Small intestine (tissue), 7 donors: Measurements from ENCODE around the gene AQP12A. TPM values are rescaled to one million over a fixed set of nuclear protein-coding genes. Genes with fewer than 3 reads are reported as not detected.

Experiments
- DNase-seq, 2 donors: peaks; one replicate each; pipeline versions ENCODE4 v3.0.0 to v3.0.0-alpha.2; 2013
- FAIRE-seq: peaks from 2 replicates; lab custom pipeline; 2012; peaks lifted over from hg19 to GRCh38; lab: Jason Lieb, UNC
- H3K27ac ChIP-seq, 3 donors: one replicate each; pipeline ENCODE4 v1.5.1; 2013; ENCODE audit warnings: low read length in 2 of 3, mild to moderate bottlenecking in 2 of 3, control low read depth in 1 of 3, inconsistent platforms in 1 of 3, low read depth in 1 of 3, moderate library complexity in 1 of 3
- H3K27me3 ChIP-seq, 3 donors: one replicate each; pipeline ENCODE4 v1.6.1; 2013; ENCODE audit warnings: low read length in 3 of 3, inconsistent platforms in 1 of 3; ENCODE audit not compliant: control insufficient read depth in 3 of 3, insufficient read depth in 3 of 3
- H3K36me3 ChIP-seq, 3 donors: one replicate each; pipeline ENCODE4 v1.6.1; 2013; ENCODE audit warnings: low read length in 3 of 3, inconsistent platforms in 1 of 3, low read depth in 1 of 3, mild to moderate bottlenecking in 1 of 3, moderate library complexity in 1 of 3; ENCODE audit not compliant: control insufficient read depth in 3 of 3, insufficient read depth in 2 of 3
- H3K4me1 ChIP-seq, 3 donors: one replicate each; pipeline ENCODE4 v1.6.1; 2013; ENCODE audit warnings: low read length in 2 of 3, inconsistent platforms in 1 of 3, low read depth in 1 of 3, mild to moderate bottlenecking in 1 of 3, moderate library complexity in 1 of 3; ENCODE audit not compliant: control insufficient read depth in 3 of 3, insufficient read depth in 2 of 3
- H3K4me3 ChIP-seq, 3 donors: one replicate each; pipeline ENCODE4 v1.5.1; 2013; ENCODE audit warnings: low read length in 3 of 3, control low read depth in 1 of 3, inconsistent platforms in 1 of 3, low read depth in 1 of 3, mild to moderate bottlenecking in 1 of 3, moderate library complexity in 1 of 3
- H3K9me3 ChIP-seq, 2 donors: one replicate each; pipeline ENCODE4 v1.6.1; 2013; ENCODE audit warnings: low read depth in 1 of 2, low read length in 1 of 2; ENCODE audit not compliant: control insufficient read depth in 2 of 2, insufficient read depth in 1 of 2
- WGBS, 3 donors: extraction: QIAGEN DNeasy Blood & Tissue Kit; methylation state at CpG; one replicate each; pipeline ENCODE4 v1.1.7; 2013; 5-methylcytosine and 5-hydroxymethylcytosine counted together
- polyA plus RNA-seq, 4 donors: library from polyadenylated mRNA; stranded (reverse) in 3 of 4; unstranded in 1 of 4; fragments of 200-250 nt in 3 of 4; fragments of 120-200 nt in 1 of 4; gene quantifications; one replicate each; pipeline versions ENCODE4 v1.2.1 to v1.2.3, GENCODE V29; 2013
- donor health status: healthy with polysubstance abuse.
- donor health status: control.
- donor health status: control.
- donor health status: Bipolar disorder and iron deficiency.
- donor health status: healthy.

The AQP12A gene
- polyA plus RNA-seq, 4 donors: 1.2 to 4.6 (median 3.4) TPM; not detected in 1

DNA sequence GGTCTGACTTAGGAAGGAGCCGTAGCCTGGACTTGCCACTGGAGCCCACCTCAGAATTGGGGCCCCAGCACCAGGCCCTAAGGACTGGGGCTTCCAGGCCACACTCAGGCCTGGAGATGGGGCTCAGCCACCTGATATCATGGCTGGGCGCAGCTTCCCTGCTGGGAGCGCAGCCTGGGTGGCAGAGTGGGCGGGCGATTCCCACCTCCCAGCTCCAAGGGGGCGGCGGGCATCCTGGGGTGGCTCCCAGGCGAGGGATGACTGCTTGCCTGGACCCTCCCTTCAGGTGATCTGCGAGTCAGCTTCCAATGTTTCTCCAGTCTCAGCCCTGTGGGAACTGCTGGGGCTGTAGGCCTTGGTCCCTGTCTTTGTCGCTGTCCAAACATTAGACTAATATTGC is 46.3 kb upstream of the AQP12A start:
- 87 to 93% (median 92%) methylated on average over 10 of the region's 10 CpGs for WGBS, 3 donors
- H3K9me3 ChIP-seq: peaks cover 0 to 1% of the 10 kb centered on the region in 2 donors
- no peak overlapping the region for H3K4me3 ChIP-seq
- no peak for FAIRE-seq
- no peak overlapping the region for H3K27ac ChIP-seq
- H3K27me3 ChIP-seq: peaks cover 0 to 29% (median 10%) of the 10 kb centered on the region in 3 donors
- no peaks in the 10 kb centered on the region for H3K4me1 ChIP-seq
- no peaks in the 10 kb centered on the region for H3K36me3 ChIP-seq
- DNase-seq: no peak

DNA sequence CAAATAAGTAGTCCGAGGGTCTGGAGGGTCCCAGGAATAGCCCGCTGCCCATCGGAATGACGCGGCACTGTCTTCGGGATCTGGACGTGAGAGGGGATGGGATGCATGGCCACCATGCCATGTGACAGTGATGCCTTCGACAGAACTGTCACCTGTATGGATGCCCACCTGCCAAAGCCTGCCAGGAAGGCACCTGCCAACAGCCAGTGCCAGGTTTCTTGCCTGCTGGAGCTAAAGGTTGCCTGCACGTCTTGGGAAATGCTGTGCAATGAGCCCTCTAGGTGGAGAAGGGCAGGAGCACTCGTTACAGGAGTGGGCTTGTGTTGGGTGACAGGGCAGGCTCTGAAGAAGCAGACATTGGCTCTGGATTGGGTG is 45.9 kb upstream of the AQP12A start:
- DNase-seq (no peak), FAIRE-seq (no peak)
- H3K4me1 ChIP-seq: no peaks in the 10 kb centered on the region
- no peak overlapping the region for H3K4me3 ChIP-seq
- H3K27ac ChIP-seq: no peak overlapping the region
- H3K9me3 ChIP-seq: peaks cover 0 to 1% of the 10 kb centered on the region in 2 donors
- H3K36me3 ChIP-seq: no peaks in the 10 kb centered on the region
- WGBS, 3 donors: 76 to 91% (median 84%) methylated on average over 10 of the region's 10 CpGs
- H3K27me3 ChIP-seq: peaks cover 0 to 29% (median 10%) of the 10 kb centered on the region in 3 donors

DNA sequence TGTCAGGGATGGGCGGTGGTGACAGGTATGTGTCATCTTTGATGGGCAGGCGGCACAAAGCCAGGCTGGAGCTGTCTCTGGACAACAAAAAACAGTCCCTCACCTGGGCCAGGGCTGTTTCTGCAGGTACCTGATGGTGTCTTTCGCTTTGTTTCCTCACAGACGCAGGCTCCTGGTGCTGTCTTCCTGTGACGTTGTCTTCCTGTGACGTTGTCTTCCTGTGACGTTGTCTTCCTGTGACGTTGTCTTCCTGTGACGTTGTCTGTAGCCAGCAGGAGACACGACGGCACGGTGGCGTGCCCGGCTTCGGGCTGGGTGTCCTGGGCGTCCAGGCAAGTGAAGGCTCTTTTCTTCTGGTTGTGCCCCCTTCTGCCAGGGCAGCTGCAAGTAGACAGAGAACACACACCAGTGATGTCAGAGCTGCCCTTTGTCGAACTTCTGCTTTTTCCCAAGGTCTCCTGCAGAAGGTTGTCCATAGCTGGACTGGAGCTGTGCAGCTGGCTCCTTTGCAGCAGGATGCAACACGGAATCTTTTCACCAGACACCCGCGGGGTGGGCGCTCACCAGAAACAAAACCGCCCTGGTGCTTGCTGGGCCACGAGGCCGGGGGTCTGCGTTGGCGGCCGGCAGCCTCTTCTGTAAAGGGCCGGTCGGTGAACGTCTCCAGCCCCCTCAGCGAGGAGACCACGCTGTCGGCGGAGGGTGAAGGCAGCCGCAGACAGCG is 45.3 kb upstream of the AQP12A start:
- Histone ChIP-seq H3K27ac (no peak overlapping the region), H3K4me1 (no peaks in the 10 kb centered on the region), H3K4me3 (no peak overlapping the region), H3K27me3 (peaks cover 0 to 29% (median 12%) of the 10 kb centered on the region in 3 donors), H3K9me3 (peaks cover 1 to 4% of the 10 kb centered on the region in 2 donors), H3K36me3 (no peaks in the 10 kb centered on the region)
- DNase-seq: no peak
- FAIRE-seq: no peak
- 80 to 84% (median 82%) methylated on average over 36 of the region's 36 CpGs for WGBS, 3 donors

GRCh38 chr2:240646900-240647502 is 44.7 kb upstream of the AQP12A start:
- Histone ChIP-seq H3K27me3 (peaks cover 0 to 29% (median 13%) of the 10 kb centered on the region in 3 donors), H3K27ac (no peak overlapping the region), H3K36me3 (no peaks in the 10 kb centered on the region), H3K4me3 (no peak overlapping the region), H3K9me3 (peaks cover 1 to 8% of the 10 kb centered on the region in 2 donors), H3K4me1 (no peaks in the 10 kb centered on the region)
- DNase-seq (no peak), FAIRE-seq (no peak)
- 57 to 75% (median 72%) methylated on average over 27 to 30 of the region's 30 CpGs for WGBS, 3 donors

DNA sequence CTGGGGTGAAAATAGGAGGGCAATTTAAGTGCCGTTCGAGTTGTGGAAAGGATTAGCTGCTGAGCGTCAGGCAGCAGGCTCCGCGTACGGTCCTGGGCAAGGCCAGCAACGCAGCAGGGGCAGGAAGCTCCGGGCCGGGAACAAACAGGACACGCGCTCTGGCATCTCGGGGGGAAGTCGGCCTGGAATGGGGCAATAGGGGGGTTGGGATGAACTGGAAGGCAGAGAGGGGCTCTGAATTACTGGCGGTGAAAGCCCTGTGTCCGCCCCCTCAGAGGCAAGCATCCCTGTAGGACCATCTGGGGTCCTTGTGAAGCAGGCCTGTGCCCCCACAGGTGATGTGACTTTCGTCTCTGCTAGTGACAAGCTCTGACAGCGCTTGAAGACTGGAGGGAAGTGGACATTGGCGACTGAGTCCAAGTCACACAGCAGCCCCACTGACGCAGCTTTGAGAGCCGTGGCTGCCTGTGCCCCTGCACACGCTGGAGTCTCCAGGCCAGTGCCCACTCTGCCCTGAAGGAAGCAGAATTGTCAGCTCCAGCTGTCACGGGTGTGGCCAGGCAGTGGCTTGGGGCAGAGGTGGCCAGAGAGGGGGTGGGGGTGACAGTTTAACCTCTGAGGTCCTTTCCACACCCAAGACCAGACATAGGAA is 44.0 kb upstream of the AQP12A start:
- H3K36me3 ChIP-seq: no peaks in the 10 kb centered on the region
- H3K4me3 ChIP-seq: no peak overlapping the region
- H3K27me3 ChIP-seq: peaks cover 0 to 29% (median 13%) of the 10 kb centered on the region in 3 donors
- DNase-seq (no peak), FAIRE-seq (no peak)
- 59 to 73% (median 62%) methylated on average over 21 to 22 of the region's 22 CpGs for WGBS, 3 donors
- no peak overlapping the region for H3K27ac ChIP-seq
- H3K9me3 ChIP-seq: peaks cover 1 to 8% of the 10 kb centered on the region in 2 donors
- H3K4me1 ChIP-seq: no peaks in the 10 kb centered on the region

DNA sequence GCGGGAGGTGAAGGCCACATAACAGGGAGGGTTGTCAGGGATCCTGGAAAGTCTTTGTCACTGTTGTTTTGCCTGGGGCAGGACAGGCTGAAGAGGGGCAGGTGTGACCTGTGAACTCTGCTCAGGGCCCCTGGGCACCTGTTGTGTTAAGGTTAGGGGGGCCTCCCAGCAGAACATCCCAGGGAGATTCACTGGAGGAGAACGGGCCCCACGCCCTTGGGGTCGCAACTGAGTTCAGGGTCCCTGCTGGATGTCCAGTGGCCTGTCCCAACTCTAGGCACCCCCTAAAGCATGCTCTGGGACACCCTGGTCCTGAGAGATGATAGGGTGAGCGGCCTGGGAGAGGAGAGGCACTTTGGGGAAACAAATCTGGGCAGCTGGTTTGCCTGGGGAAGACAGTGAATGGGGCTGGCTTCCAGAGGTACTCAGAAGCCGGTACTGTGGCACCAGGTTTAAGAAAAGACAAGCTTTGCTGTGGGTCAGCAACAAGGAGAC is 43.5 kb upstream of the AQP12A start:
- no peaks in the 10 kb centered on the region for H3K36me3 ChIP-seq
- DNase-seq: no peak
- FAIRE-seq: no peak
- 61 to 75% (median 74%) methylated on average over 6 of the region's 6 CpGs for WGBS, 3 donors
- H3K4me1 ChIP-seq: no peaks in the 10 kb centered on the region
- no peak overlapping the region for H3K4me3 ChIP-seq
- peaks cover 1 to 8% of the 10 kb centered on the region in 2 donors for H3K9me3 ChIP-seq
- no peak overlapping the region for H3K27ac ChIP-seq
- H3K27me3 ChIP-seq: peaks cover 0 to 29% (median 13%) of the 10 kb centered on the region in 3 donors

- DNase-seq (no peak), FAIRE-seq (no peak)
- Histone ChIP-seq H3K9me3 (peaks cover 1 to 8% of the 10 kb centered on the region in 2 donors), H3K36me3 (no peaks in the 10 kb centered on the region), H3K27me3 (peaks cover 0 to 29% (median 13%) of the 10 kb centered on the region in 3 donors), H3K27ac (no peak overlapping the region), H3K4me3 (no peak overlapping the region), H3K4me1 (no peaks in the 10 kb centered on the region)
- 35 to 38% (median 36%) methylated on average over 18 to 19 of the region's 19 CpGs for WGBS, 3 donors
Observed at GRCh38 chr2:240648650-240649275, 42.9 kb upstream of the AQP12A start.

GRCh38 chr2:240649331-240649730 is 42.3 kb upstream of the AQP12A start:
- peaks cover 1 to 8% of the 10 kb centered on the region in 2 donors for H3K9me3 ChIP-seq
- FAIRE-seq (no peak), DNase-seq (no peak)
- no peak overlapping the region for H3K4me3 ChIP-seq
- WGBS, 3 donors: 48 to 67% (median 61%) methylated on average over 7 of the region's 7 CpGs
- H3K36me3 ChIP-seq: no peaks in the 10 kb centered on the region
- H3K27ac ChIP-seq: no peak overlapping the region
- no peaks in the 10 kb centered on the region for H3K4me1 ChIP-seq
- peaks cover 0 to 29% (median 13%) of the 10 kb centered on the region in 3 donors for H3K27me3 ChIP-seq
